ENCODE results near the gene PCDH9. TPM values are rescaled to one million over a fixed set of nuclear protein-coding genes. Genes with fewer than 3 reads are reported as not detected.

PCDH9 gene
- polyA plus RNA-seq, 1 of the 3 experiments (the other 2 are of a cell fraction) = 1.3 TPM

GRCh38 chr13:66348745-66349690, 881.1 kb downstream of the PCDH9 start:
- no peaks in the 10 kb centered on the region for H3K9me3 ChIP-seq
- H3K9ac ChIP-seq = no peak overlapping the region
- no peaks in the 10 kb centered on the region for H3F3A ChIP-seq (replicated peaks; ENCODE audit: insufficient read depth)
- no peak overlapping the region for H3K4me3 ChIP-seq (ENCODE audit: low read depth in 2 of 2, low read length in 1 of 2)
- TF ChIP-seq GABPA (IDR thresholded peaks at IDR 0.05; ENCODE audit: low read depth) (no peak), NFIC (IDR thresholded peaks at IDR 0.05; ENCODE audit: borderline replicate concordance) (no peak)
- H3K27ac ChIP-seq (ENCODE audit: low read depth in 2 of 2, low read length in 1 of 2) = no peak overlapping the region
- H3K79me2 ChIP-seq (ENCODE audit: insufficient read depth) = no peaks in the 10 kb centered on the region
- H3K36me3 ChIP-seq (replicated peaks in 1 of 2; ENCODE audit: control insufficient read depth in 1 of 2, insufficient read depth in 2 of 2, low read length in 1 of 2) = no peaks in the 10 kb centered on the region
- CTCF ChIA-PET = no interaction called here
- WGBS (ENCODE audit: low lambda C conversion rate) = 71% methylated on average over 5 of the region's 5 CpGs
- no peaks in the 10 kb centered on the region for H4K20me1 ChIP-seq (ENCODE audit: insufficient read depth)
- no peaks in the 10 kb centered on the region for H3K27me3 ChIP-seq (ENCODE audit: insufficient read depth)
- no peak overlapping the region for H3K4me2 ChIP-seq
- POLR2A ChIA-PET = no interaction called here
- no peak overlapping the region for H2AFZ ChIP-seq (ENCODE audit: low read depth)
- peaks cover 0 to 6% of the 10 kb centered on the region in 2 experiments; a peak in 2 of 4 replicates for H3K4me1 ChIP-seq (ENCODE audit: control insufficient read depth in 1 of 2, insufficient read depth in 2 of 2, low read depth in 1 of 2, low read length in 1 of 2)
- H3K9me2 ChIP-seq = no peaks in the 10 kb centered on the region
- no peak for DNase-seq

GRCh38 chr13:66347486-66348117, 882.5 kb downstream of the PCDH9 start:
- CTCF ChIA-PET = no interaction called here
- no peak overlapping the region for H3K27ac ChIP-seq (ENCODE audit: low read depth in 2 of 2, low read length in 1 of 2)
- H3K79me2 ChIP-seq (ENCODE audit: insufficient read depth) = no peaks in the 10 kb centered on the region
- H3K27me3 ChIP-seq (ENCODE audit: insufficient read depth) = no peaks in the 10 kb centered on the region
- H3K9me2 ChIP-seq = no peaks in the 10 kb centered on the region
- no peak for DNase-seq
- TF ChIP-seq FOXJ3 (CRISPR knock-in tag; IDR thresholded peaks at IDR 0.05) (no peak), YY1 (IDR thresholded peaks at IDR 0.05; ENCODE audit: low read depth) (no peak), REST (IDR thresholded peaks at IDR 0.05; ENCODE audit: low read depth, low read length) (no peak), PBX3 (IDR thresholded peaks at IDR 0.05) (no peak), RXRA (IDR thresholded peaks at IDR 0.05; ENCODE audit: borderline replicate concordance, low read depth) (no peak), SMC3 (IDR thresholded peaks at IDR 0.05; ENCODE audit: low read depth, low read length) (no peak), TEAD4 (IDR thresholded peaks at IDR 0.05; ENCODE audit: borderline replicate concordance, insufficient read depth) (no peak), GABPA (IDR thresholded peaks at IDR 0.05; ENCODE audit: low read depth) (no peak), FOSL2 (IDR thresholded peaks at IDR 0.05; ENCODE audit: borderline replicate concordance, low read depth) (no peak), JUND (IDR thresholded peaks at IDR 0.05) (no peak), RCOR1 (IDR thresholded peaks at IDR 0.05; ENCODE audit: low read length) (no peak), MEF2A (IDR thresholded peaks at IDR 0.05; ENCODE audit: borderline replicate concordance, low read depth) (no peak)
- H2AFZ ChIP-seq (ENCODE audit: low read depth) = no peak overlapping the region
- H3K36me3 ChIP-seq (replicated peaks in 1 of 2; ENCODE audit: control insufficient read depth in 1 of 2, insufficient read depth in 2 of 2, low read length in 1 of 2) = no peaks in the 10 kb centered on the region
- H3K4me1 ChIP-seq (ENCODE audit: control insufficient read depth in 1 of 2, insufficient read depth in 2 of 2, low read depth in 1 of 2, low read length in 1 of 2) = peaks cover 0 to 6% of the 10 kb centered on the region in 2 experiments; a peak in 2 of 4 replicates
- H3K9me3 ChIP-seq = no peaks in the 10 kb centered on the region
- no peak overlapping the region for H3K9ac ChIP-seq
- no peaks in the 10 kb centered on the region for H3F3A ChIP-seq (replicated peaks; ENCODE audit: insufficient read depth)
- no peak overlapping the region for H3K4me2 ChIP-seq
- POLR2A ChIA-PET = no interaction called here
- H4K20me1 ChIP-seq (ENCODE audit: insufficient read depth) = no peaks in the 10 kb centered on the region
- no peak overlapping the region for H3K4me3 ChIP-seq (ENCODE audit: low read depth in 2 of 2, low read length in 1 of 2)
- WGBS (ENCODE audit: low lambda C conversion rate) = 87% methylated on average over 4 of the region's 4 CpGs

All from SK-N-SH (cell line).